Neural progenitor cell (in vitro differentiated cells): ENCODE results near the gene PHF13.

ENCODE experiments used
- CTCF ChIP-seq: fragments of 200-600 bp; sonication (generic); IDR thresholded peaks from 2 replicates; pipeline ENCODE4 v1.5.1; 2017; ENCODE audit warnings: antibody characterized with exemption, mild to moderate bottlenecking
- EZH2 ChIP-seq: fragments of 200-600 bp; sonication (generic); IDR thresholded peaks from 2 replicates; pipeline ENCODE4 v1.6.1; 2017; ENCODE audit warnings: antibody characterized with exemption, mild to moderate bottlenecking, moderate library complexity

GRCh38 chr1:6594977-6595740, 18.4 kb upstream of the PHF13 start:
- TF ChIP-seq EZH2 (no peak), CTCF (no peak)
